SU-DHL-6 (cell line): ENCODE data around the gene OR5B21.

ENCODE experiments used
- EZH2phosphoT487 ChIP-seq: fragments of 200-600 bp; sonication (generic), shearing (Covaris generic); conservative IDR thresholded peaks from 2 replicates; pipeline ENCODE4 v1.6.1; 2018; ENCODE audit warnings: mild to moderate bottlenecking, antibody characterized with exemption, low read length, moderate library complexity, mixed read lengths
- TF ChIP-seq, protein P1 (sequence below): fragments of 200-600 bp; sonication (generic); IDR thresholded peaks from one replicate; pipeline ENCODE4 v1.5.1; 2017; ENCODE audit warnings: antibody characterized with exemption, mild to moderate bottlenecking, low read length, moderate library complexity; ENCODE audit not compliant: insufficient read depth, poor library complexity, severe bottlenecking

DNA sequence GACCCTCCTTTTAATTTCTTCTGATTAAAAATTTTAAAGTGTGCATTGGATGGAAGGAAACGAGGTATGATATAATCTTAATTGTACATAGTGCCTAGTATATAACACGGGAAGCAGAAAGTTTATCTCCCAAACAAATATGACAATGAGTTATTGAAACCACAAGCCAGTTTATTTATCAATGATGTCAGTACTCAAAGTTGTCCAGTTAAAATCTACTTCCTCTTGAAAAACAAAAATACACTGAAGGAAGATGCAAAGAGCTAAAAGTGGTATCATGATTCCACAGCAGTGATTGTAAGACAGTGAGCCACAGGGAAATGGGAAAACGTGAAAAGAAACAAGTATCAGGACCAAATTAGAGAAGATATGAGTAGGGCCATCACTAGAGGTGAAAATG lies 18.8 kb upstream of the OR5B21 start:
- TF ChIP-seq, protein P1, sequence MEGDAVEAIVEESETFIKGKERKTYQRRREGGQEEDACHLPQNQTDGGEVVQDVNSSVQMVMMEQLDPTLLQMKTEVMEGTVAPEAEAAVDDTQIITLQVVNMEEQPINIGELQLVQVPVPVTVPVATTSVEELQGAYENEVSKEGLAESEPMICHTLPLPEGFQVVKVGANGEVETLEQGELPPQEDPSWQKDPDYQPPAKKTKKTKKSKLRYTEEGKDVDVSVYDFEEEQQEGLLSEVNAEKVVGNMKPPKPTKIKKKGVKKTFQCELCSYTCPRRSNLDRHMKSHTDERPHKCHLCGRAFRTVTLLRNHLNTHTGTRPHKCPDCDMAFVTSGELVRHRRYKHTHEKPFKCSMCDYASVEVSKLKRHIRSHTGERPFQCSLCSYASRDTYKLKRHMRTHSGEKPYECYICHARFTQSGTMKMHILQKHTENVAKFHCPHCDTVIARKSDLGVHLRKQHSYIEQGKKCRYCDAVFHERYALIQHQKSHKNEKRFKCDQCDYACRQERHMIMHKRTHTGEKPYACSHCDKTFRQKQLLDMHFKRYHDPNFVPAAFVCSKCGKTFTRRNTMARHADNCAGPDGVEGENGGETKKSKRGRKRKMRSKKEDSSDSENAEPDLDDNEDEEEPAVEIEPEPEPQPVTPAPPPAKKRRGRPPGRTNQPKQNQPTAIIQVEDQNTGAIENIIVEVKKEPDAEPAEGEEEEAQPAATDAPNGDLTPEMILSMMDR, result no peak
- TF ChIP-seq EZH2phosphoT487, result no peak
